GM23338 (cell line): ENCODE results near the gene CRYZ. TPM values are rescaled to one million over a fixed set of nuclear protein-coding genes. Genes with fewer than 3 reads are reported as not detected.

Experiments
- ATAC-seq: fragments of 200-7000 bp; cut with Tn5 transposase; 3 replicates; pipeline ENCODE4 v1.9.1; 2020
- DNase-seq: peaks from one replicate; pipeline ENCODE4 v3.0.0-alpha.2; 2015; ENCODE audit warnings: low spot score
- H2AFZ ChIP-seq: fragments of 200-600 bp; sonication (generic); 2 replicates; pipeline ENCODE4 v1.8.0; 2016; ENCODE audit warnings: antibody characterized with exemption, mild to moderate bottlenecking, moderate library complexity
- H3F3A ChIP-seq: fragments of 200-600 bp; sonication (generic); replicated peaks from 2 replicates; pipeline ENCODE4 v1.8.0; 2017; ENCODE audit warnings: antibody characterized with exemption, mixed run types, low read depth
- H3K27ac ChIP-seq: fragments of 200-600 bp; sonication (generic); 2 replicates; pipeline ENCODE4 v1.6.1; 2016; ENCODE audit warnings: low read depth
- H3K27me3 ChIP-seq: fragments of 200-600 bp; sonication (generic); 2 replicates; pipeline ENCODE4 v1.8.0; 2016; ENCODE audit warnings: mild to moderate bottlenecking, mixed run types, moderate library complexity; ENCODE audit not compliant: insufficient read depth
- H3K36me3 ChIP-seq: fragments of 200-600 bp; sonication (generic); 2 replicates; pipeline ENCODE4 v1.8.0; 2016; ENCODE audit warnings: mild to moderate bottlenecking; ENCODE audit not compliant: insufficient read depth
- H3K4me1 ChIP-seq: fragments of 200-600 bp; sonication (generic); 2 replicates; pipeline ENCODE4 v1.8.0; 2016; ENCODE audit warnings: mild to moderate bottlenecking, moderate library complexity; ENCODE audit not compliant: insufficient read depth
- H3K4me2 ChIP-seq: fragments of 200-600 bp; sonication (generic); 2 replicates; pipeline ENCODE4 v1.7.1; 2017; ENCODE audit warnings: mixed run types
- H3K4me3 ChIP-seq: fragments of 200-600 bp; sonication (generic); 2 replicates; pipeline ENCODE4 v1.6.1; 2016; ENCODE audit warnings: mixed run types
- H3K79me2 ChIP-seq: fragments of 200-600 bp; sonication (generic); replicated peaks from 2 replicates; pipeline ENCODE4 v1.8.0; 2017; ENCODE audit warnings: mild to moderate bottlenecking; ENCODE audit not compliant: insufficient read depth
- H3K9me2 ChIP-seq: fragments of 200-600 bp; sonication (generic); 2 replicates; pipeline ENCODE4 v1.8.0; 2017; ENCODE audit not compliant: insufficient read depth
- H4K20me1 ChIP-seq: fragments of 200-600 bp; sonication (generic); replicated peaks from 2 replicates; pipeline ENCODE4 v1.8.0; 2017; ENCODE audit warnings: mild to moderate bottlenecking; ENCODE audit not compliant: insufficient read depth
- H3K27ac Mint-ChIP-seq: 2 replicates; pipeline ENCODE4 v1.8.0; 2020; ENCODE audit warnings: inconsistent platforms, mild to moderate bottlenecking, moderate library complexity, mixed read lengths
- H3K27me3 Mint-ChIP-seq: 3 replicates; pipeline ENCODE4 v1.8.0; 2022; ENCODE audit warnings: low read depth, mild to moderate bottlenecking, moderate library complexity, mixed read lengths, inconsistent platforms; ENCODE audit not compliant: insufficient read depth, poor library complexity
- H3K36me3 Mint-ChIP-seq: 3 replicates; pipeline ENCODE4 v1.8.0; 2021; ENCODE audit warnings: low read depth, mild to moderate bottlenecking, inconsistent platforms, moderate library complexity, mixed read lengths
- H3K4me1 Mint-ChIP-seq: 3 replicates; pipeline ENCODE4 v1.8.0; 2020; ENCODE audit warnings: mild to moderate bottlenecking, inconsistent platforms, mixed read lengths
- H3K4me3 Mint-ChIP-seq: 3 replicates; pipeline ENCODE4 v1.8.0; 2021; ENCODE audit warnings: moderate library complexity, mild to moderate bottlenecking, inconsistent platforms, mixed read lengths
- H3K9me3 Mint-ChIP-seq: 3 replicates; pipeline ENCODE4 v1.8.0; 2020; ENCODE audit warnings: moderate library complexity, mild to moderate bottlenecking, inconsistent platforms, mixed read lengths
- EZH2 ChIP-seq: fragments of 200-600 bp; sonication (generic); IDR thresholded peaks from one replicate; pipeline ENCODE4 v1.8.0; 2017; ENCODE audit warnings: antibody characterized with exemption, mild to moderate bottlenecking, low read depth; ENCODE audit not compliant: unreplicated experiment
- EZH2phosphoT487 ChIP-seq: fragments of 200-600 bp; sonication (generic); IDR thresholded peaks from one replicate; pipeline ENCODE4 v1.8.1; 2018; ENCODE audit warnings: antibody characterized with exemption; ENCODE audit not compliant: unreplicated experiment
- JUNB ChIP-seq: IDR thresholded peaks from one replicate; pipeline ENCODE4 v1.6.1; 2016; ENCODE audit warnings: antibody characterized with exemption; ENCODE audit not compliant: unreplicated experiment
- NANOG ChIP-seq: IDR thresholded peaks from 2 replicates; pipeline ENCODE4 v1.6.1; 2016; ENCODE audit warnings: antibody characterized with exemption, borderline replicate concordance
- POLR2AphosphoS5 ChIP-seq: IDR thresholded peaks from 2 replicates; pipeline ENCODE4 v1.6.1; 2016; ENCODE audit warnings: antibody characterized with exemption, low read depth
- REST ChIP-seq: IDR thresholded peaks from one replicate; pipeline ENCODE4 v1.6.1; 2018; ENCODE audit warnings: antibody characterized with exemption; ENCODE audit not compliant: unreplicated experiment
- ZNF331 ChIP-seq: fragments of 250-450 bp; sonication (Bioruptor Pico); IDR thresholded peaks from 2 replicates; pipeline ENCODE4 v1.5.0; 2020; ENCODE audit warnings: low read depth, mild to moderate bottlenecking, moderate library complexity
- polyA plus RNA-seq: library from polyadenylated mRNA; unstranded; fragments of >200 nt; fragmentation: Nextera tagmentation; extraction: Ambion mirVana; gene quantifications from 2 replicates; pipeline ENCODE4 v1.2.1, GENCODE V29; 2016
- total RNA-seq: library from RNA; depleted of rRNA; stranded (reverse); fragments of >200 nt; shearing (Covaris generic); gene quantifications from 2 replicates; pipeline ENCODE4 v1.2.3, GENCODE V29; 2014
- TF ChIP-seq, protein P1 (sequence below), 2 experiments: fragments of 200-600 bp in 1 of 2; sonication (generic) in 1 of 2; conservative IDR thresholded peaks; 2 replicates each; pipeline versions ENCODE4 v1.5.1 to v1.6.1; 2016 to 2017; ENCODE audit warnings: antibody characterized with exemption in 2 of 2, low read depth in 2 of 2, mild to moderate bottlenecking in 2 of 2, moderate library complexity in 1 of 2
- TF ChIP-seq, protein P2 (sequence below): IDR thresholded peaks from 2 replicates; pipeline ENCODE4 v1.6.1; 2016; ENCODE audit warnings: antibody characterized with exemption

CRYZ gene
- total and polyA plus RNA-seq, 2 experiments from 2014 or later: 45.7 to 57.8 TPM

- no peak for TF ChIP-seq ZNF331 (CRISPR knock-in tag)
- no peak for TF ChIP-seq NANOG
- TF ChIP-seq EZH2: no peak
- TF ChIP-seq EZH2phosphoT487: no peak
These were observed 47.7 kb upstream of the CRYZ start (continued) for GRCh38 chr1:74780594-74780993.

DNA sequence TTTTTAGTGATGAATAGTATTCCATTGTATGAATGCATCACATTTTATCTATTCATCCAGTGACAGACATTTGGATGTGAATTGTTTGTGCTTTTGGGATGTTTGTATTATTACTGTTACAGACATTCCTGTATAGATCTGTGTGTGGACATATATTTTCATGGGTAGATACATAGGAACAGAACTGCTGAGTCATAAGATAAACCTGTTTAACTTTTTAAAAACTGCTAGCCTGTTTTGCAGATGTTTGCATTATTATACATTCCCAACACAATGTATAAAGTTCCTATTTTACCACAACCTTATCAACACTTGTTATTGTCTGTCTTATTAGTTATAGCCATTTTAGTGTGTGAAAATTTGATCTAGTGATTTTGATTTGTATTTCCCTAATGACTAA is 46.9 kb upstream of the CRYZ start:
- no peaks in the 10 kb centered on the region for H3K79me2 ChIP-seq
- no peaks in the 10 kb centered on the region for H3F3A ChIP-seq
- peaks cover 20% of the 10 kb centered on the region for H3K4me1 Mint-ChIP-seq

More for the DNA sequence above, 46.9 kb upstream of the CRYZ start:
- TF ChIP-seq JUNB (no peak), REST (no peak), EZH2 (no peak), POLR2AphosphoS5 (no peak)
- TF ChIP-seq, protein P1, sequence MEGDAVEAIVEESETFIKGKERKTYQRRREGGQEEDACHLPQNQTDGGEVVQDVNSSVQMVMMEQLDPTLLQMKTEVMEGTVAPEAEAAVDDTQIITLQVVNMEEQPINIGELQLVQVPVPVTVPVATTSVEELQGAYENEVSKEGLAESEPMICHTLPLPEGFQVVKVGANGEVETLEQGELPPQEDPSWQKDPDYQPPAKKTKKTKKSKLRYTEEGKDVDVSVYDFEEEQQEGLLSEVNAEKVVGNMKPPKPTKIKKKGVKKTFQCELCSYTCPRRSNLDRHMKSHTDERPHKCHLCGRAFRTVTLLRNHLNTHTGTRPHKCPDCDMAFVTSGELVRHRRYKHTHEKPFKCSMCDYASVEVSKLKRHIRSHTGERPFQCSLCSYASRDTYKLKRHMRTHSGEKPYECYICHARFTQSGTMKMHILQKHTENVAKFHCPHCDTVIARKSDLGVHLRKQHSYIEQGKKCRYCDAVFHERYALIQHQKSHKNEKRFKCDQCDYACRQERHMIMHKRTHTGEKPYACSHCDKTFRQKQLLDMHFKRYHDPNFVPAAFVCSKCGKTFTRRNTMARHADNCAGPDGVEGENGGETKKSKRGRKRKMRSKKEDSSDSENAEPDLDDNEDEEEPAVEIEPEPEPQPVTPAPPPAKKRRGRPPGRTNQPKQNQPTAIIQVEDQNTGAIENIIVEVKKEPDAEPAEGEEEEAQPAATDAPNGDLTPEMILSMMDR (conservative IDR thresholded peaks at IDR 0.05; ENCODE audit: low read depth in 2 of 2): no peak
- TF ChIP-seq, protein P2, sequence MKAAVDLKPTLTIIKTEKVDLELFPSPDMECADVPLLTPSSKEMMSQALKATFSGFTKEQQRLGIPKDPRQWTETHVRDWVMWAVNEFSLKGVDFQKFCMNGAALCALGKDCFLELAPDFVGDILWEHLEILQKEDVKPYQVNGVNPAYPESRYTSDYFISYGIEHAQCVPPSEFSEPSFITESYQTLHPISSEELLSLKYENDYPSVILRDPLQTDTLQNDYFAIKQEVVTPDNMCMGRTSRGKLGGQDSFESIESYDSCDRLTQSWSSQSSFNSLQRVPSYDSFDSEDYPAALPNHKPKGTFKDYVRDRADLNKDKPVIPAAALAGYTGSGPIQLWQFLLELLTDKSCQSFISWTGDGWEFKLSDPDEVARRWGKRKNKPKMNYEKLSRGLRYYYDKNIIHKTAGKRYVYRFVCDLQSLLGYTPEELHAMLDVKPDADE: no peak
- Mint-ChIP-seq H3K36me3 (no peaks in the 10 kb centered on the region), H3K27ac (peak overlapping the region; percentile 79), H3K4me3 (no peak overlapping the region), H3K27me3 (no peaks in the 10 kb centered on the region), H3K9me3 (no peaks in the 10 kb centered on the region)
- no peaks in the 10 kb centered on the region for H3K27me3 ChIP-seq
- DNase-seq: no peak
- H3K4me2 ChIP-seq: no peak overlapping the region
- peaks cover 25% of the 10 kb centered on the region for H3K4me1 ChIP-seq
- H4K20me1 ChIP-seq: no peaks in the 10 kb centered on the region
- no peak overlapping the region for H3K27ac ChIP-seq
- no peak overlapping the region for H2AFZ ChIP-seq
- no peaks in the 10 kb centered on the region for H3K9me2 ChIP-seq
- no peak overlapping the region for H3K4me3 ChIP-seq
- no peak for ATAC-seq
- no peaks in the 10 kb centered on the region for H3K36me3 ChIP-seq
